HG03469 (cell line): Measurements from ENCODE around the gene ARSG.
"Not testable (repeated sequence)": the region's sequence is repeated elsewhere in the genome, so short reads cannot be mapped to it uniquely, and the experiment has no call there.

Experiments used
- ATAC-seq: cut with Tn5 transposase; IDR thresholded peaks from one replicate; pipeline ENCODE4 v1.9.1; 2021; ENCODE audit warnings: mild to moderate bottlenecking, moderate library complexity, moderate number of reproducible peaks; ENCODE audit not compliant: unreplicated experiment

ARSG gene

DNA sequence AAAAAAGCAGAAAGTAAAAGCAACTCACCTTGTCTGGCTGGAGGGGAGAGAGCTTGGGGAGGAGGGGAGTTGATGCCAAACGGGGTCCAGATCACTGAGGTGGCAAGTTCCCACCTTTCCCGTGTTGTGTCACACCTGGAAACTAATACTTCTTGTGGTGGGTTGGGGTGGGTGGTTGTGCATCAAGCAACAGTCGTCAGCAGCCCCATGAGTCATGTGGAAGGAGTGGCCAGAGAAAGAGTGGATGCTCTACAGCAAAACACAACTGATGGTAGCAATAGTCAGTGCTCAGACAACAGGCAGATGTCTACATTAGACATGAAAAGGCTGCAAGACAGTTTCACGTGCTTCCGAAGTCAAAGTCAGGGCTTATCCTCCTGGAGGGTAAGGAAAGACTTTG lies 35.4 kb downstream of the ARSG start:
- ATAC-seq, result no peak

DNA sequence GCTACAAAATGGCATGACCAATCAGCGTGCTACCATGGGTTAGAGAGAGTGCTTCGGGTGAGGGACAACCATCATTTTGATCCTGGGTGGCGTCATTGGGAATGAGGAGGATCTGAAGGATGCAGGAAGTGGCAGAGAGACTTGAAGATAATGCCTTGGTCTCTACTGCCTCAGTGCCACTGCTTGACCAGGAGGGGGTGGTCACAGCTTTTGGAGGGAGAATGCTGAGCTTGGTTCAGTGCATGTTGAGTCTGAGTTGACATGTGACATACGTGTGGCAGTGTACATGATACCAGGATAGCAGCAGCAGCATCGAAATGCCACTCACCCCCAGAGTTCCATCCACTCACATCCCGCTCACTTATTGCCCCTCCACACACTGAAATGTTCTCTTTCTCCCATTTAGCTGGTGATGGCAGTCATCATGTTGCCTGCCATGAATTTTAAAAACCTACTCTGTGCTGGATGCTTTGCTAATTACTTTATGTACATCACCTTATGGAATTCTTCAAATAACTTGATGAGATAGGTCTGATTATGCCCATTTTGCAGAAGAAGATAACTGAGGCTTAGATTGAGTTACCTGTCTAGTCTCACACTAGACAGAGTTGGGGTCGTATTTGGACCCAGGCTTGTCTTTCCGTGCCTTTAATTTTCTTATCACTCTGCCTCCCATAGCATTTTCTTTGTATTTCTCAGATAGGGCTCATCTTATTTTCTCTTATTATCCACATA lies 36.7 kb downstream of the ARSG start:
- no peak for ATAC-seq

DNA sequence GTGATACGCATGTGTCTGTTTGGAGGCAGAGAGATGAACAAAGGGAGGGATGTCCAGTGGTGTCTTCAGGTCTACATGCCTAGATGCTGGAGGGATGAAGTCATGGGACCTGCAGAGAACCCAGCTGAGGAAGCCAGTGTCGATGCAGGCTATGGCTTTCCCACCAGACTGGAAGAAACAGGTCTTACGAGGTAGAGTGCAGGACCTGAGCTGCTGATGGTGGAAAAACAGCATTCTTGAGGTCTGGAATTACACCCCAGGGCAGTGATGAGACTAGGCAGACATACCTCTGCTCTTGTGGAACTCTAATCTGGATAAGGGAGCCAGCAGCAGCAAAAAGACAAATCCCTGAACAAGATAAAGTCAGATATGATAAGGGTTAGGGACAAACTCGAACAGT lies 37.4 kb downstream of the ARSG start:
- no peak for ATAC-seq

DNA sequence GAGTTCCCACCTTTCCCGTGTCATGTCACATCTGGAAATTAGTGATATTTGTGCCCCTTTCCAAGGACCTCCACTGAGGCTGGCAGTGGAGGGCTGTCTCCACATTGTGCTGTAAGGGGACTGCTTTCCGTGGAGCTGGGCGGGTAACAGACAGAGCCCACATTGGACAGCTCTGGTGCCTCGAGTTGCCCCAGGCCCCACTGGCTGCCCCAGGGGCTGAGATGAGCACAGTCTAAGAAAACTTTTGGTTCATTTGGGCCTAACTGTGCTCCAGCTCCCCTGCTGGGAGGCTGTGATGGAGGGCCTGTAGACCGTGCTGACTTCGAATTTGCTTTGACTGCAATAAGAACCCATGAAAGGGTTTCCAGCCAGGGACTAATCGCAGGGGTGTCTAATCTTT lies 38.0 kb downstream of the ARSG start:
- no peak for ATAC-seq

DNA sequence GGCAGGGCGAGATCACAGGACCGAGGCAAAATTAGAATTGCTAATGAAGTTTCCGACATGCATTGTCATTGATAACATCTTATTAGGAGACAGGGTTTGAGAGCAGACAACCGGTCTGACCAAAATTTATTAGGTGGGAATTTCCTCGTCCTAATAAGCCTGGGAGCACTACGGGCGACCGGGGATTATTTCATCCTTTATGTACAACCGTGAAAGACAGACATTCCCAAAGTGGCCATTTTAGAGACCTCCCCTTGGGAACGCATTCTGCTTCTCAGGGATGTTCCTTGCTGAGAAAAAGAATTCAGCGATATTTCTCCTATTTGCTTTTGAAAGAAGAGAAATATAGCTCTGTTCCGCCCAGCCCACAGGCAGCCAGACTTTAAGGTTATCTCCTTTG lies 40.6 kb downstream of the ARSG start:
- not testable (repeated sequence) for ATAC-seq

DNA sequence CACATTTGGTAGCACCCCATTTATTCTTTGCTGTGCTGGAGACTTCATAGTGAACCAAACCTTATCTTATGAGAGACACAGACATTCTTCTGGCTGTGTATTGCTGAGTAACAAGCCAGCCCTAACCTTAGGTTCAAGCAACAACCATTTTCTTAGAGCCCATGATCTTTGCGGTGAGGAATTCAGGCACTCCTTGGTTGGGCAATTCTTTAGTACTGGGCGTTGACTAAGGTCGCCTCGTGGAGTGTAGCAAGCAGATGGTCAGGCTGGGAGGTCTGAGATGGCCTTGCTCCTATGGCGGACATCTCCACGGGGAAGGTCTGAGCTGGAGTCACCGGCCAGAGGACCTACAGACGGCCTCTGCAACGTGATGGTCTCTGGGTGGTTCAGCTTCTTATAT lies 43.1 kb downstream of the ARSG start:
- no peak for ATAC-seq

DNA sequence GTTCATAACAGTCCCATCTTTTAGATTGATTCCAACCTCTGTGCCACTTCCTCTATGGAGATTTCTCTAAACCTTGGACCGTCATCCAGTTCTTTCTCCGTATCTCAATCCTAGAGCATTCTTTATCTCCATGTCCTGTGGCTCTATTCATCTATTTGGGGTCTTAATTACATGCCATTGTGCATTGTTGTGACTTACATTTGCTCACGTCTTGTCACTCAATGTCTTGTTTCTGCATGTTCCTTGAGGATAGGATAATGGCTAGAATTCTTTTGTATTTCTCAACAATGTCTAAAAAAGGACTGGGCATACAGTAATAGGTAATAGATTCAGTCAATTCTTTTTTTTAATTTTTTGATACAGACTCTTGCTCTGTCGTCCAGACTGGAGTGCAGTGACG lies 50.2 kb downstream of the ARSG start:
- no peak for ATAC-seq

DNA sequence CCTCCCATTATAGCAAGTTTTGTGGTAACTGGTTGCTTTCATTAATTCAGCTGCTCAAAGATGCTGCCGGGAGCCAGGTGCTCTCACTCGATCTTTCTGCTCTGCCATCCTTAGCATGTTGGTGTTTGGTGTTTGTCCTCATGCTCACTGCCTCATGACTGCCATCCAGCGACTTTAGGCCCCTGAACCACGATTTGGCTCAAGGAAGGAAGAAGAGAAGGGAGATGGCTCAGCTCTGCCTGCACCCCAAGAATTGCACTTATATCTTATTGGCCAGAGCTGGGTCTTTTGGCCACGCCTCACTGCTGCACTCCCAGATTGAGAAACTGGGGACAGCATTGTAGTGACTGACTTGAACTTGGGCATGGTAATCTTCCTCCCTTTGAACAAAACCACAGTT lies 52.7 kb downstream of the ARSG start:
- ATAC-seq, result no peak

DNA sequence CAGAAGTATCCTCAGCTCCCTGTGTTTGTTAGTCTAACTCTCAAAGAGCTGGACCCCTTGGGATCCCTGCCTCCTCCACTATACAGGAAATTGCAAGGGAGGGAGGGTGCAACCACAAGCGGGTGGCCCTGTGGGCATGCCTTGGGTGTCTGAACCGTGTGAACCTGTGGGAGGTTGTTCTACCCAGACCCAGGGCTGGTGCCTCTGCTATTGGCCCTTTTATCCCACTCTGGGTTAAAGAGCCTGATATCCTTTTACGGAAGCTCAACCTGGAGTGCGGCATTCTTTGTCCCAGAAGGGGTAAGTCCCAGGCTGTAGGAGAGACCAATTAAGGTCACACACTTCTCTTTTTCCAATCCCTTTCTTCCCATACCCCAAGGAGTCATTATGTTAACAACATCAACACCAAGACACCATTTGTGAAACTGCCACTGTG lies 53.4 kb downstream of the ARSG start:
- ATAC-seq, result no peak

DNA sequence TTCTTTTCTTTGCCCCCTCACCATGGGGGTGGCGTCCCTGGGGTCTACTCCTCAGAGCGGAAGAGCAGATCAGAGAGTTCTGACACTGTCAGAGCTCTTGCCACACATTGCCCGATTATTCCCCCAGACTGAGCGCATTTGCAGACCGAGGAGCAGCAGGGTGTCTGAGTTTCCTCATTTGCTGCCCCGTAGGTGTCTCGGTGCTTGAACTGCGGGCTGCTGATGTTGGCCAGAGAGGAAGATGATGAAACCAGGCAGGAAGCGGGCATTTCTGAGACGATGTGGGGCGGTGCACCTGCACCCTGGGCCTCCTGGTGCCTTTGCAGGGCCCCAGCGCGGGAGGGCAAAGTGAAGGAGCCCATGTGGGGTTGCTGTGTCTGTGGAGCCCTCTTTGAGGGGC lies 55.2 kb downstream of the ARSG start:
- ATAC-seq, result peak; percentile 54

DNA sequence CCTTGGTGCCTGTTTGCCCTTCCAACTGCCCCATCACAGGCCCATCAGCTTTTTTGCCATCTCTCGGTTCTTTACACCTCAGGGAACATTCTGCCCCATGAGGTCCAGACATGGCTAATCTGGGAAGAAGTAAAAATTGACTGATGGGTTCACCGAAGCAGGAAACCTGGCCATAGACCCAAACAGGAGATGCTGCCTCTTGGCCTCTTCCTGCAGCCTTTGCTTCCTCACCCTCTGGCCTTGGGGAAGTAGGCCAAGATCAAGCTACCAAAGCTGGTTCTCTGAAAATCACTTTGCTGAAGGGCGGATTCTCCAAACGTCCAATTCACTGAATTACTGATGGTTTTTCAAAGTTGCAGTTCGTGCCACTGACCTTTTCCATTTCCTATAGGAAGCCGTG lies 56.1 kb downstream of the ARSG start:
- no peak for ATAC-seq

DNA sequence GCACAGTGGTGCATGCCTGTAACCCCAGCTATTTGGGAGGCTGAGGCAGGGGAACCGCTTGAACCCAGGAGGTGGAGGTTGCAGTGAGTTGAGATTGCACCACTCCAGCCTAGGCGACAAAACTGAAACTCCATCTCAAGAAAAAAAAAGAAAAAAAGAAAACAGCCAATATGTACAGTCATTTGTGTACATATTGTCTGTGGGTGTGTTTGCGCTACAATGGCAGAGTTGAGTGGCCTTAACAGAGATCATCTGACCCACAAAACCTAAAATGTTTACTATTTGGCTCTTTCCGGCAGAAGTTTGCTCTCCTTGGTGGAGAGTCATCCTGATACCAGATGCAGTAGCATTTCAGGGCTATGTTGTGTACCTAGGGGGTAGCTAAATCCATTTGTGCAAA lies 57.9 kb downstream of the ARSG start:
- no peak for ATAC-seq

DNA sequence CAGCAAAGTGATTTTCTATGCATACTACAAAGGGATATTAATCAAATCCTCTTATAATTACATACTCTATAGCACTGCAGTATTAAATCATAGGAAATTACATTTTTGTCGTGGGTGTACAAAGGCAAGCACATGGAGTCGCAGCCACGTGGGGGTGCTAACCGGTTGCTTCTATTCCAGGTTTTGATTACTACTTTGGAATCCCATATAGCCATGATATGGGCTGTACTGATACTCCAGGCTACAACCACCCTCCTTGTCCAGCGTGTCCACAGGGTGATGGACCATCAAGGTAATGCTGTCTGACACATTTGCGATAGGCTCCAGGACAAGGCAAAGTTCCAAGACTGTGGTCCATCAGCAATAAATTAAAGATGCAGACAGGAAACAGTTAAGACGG lies 60.1 kb downstream of the ARSG start:
- ATAC-seq, result no peak

DNA sequence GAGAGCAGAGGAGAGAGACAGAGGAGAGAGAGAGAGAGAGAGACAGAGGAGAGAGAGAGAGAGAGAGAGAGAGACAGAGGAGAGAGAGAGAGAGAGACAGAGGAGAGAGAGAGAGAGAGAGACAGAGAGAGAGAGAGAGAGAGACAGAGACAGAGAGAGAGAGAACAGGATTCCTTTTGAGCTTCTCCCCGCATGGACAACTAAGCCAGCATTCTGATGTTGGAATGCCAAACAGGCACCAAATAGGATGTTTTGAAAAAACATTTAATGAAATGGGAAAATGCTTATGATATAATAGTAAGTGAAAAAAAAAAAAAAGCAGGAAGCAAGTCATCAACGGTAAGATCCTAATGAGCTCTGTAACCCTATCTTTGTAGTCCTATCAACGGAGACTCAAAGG lies 60.7 kb downstream of the ARSG start:
- no peak for ATAC-seq

DNA sequence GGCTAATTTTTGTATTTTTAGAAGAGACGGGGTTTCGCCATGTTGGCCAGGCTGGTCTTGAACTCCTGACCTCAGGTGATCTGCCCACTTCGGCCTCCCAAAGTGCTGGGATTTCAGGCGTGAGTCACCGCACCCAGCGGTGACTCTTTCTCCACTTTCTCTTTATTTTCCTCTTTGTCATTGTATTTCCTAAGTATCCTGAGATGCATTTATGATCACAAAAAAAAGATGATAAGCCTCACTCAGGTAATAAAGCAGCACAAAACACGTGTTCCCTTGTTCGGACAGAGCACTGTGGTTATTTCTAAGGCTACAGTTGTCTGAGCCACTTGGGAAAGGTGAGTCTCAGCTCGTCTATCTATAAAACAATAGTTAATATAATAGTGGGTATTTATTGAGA lies 61.4 kb downstream of the ARSG start:
- ATAC-seq, result not testable (repeated sequence)

DNA sequence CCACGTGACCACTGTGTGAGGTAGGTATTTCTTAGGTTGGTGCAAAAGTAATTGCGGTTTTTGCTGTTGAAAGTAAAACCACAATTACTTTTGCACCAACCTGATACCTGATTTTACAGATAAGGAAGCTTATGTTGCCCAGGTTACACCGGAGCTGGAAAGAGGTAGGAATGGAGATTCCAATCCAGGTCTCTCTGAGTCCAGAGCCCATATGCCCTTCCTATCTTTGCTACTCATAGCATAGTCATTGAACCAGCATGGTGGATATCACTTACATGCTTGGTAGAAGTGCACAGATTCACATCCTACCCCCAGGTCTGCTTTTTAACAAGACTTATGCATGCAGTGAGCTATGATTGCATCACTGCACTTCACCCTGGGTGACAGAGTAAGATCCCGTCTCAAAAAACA lies 61.8 kb downstream of the ARSG start:
- no peak for ATAC-seq

DNA sequence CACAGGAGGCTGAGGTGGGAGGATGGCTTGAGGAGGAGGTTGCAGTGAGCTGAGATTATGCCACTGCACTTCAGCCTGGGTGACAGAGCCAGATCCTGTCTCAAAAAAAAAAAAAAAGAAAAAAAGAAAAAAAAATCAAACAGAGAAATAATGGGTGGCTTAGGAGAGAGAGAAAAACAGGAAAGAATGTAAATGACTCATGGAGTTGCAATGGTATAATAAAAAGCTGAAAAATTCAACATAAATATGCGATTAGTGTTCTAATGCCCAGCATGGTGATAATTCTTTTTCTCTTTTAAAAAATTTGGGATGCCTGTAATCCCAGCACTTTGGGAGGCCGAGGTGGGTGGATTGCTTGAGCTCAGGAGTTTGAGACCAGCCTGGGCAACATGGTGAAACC lies 63.0 kb downstream of the ARSG start:
- ATAC-seq, result not testable (repeated sequence)

DNA sequence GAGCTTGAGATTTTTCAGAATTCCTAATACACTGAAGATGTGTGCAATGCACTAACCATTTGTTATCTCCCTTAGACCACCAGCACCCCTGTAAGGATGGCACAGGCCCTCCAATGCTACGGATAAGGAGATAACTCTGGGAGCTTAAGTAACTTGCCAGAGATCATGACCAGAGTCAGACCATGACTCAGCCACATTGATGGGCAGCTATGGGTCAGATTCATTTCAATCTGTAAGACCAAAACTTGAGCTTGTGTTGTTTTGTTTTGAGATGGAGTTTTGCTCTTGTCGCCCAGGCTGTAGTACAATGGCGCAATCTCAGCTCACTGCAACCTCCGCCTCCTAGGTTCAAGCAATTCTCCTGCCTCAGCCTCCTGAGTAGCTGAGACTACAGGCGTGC lies 63.8 kb downstream of the ARSG start:
- not testable (repeated sequence) for ATAC-seq

DNA sequence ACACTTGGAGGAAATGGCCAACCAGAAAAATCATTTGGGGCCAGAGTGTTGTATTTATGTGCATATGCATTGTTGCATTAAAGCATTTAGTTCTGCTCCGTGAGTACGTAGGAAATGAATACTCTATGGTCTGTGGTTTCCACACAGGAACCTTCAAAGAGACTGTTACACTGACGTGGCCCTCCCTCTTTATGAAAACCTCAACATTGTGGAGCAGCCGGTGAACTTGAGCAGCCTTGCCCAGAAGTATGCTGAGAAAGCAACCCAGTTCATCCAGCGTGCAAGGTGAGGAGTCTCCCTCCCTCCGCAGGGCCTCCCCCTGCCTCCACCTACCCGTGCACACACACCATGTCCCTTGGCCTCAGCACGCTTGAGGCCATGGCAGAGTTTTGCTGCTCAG lies 65.2 kb downstream of the ARSG start:
- no peak for ATAC-seq

DNA sequence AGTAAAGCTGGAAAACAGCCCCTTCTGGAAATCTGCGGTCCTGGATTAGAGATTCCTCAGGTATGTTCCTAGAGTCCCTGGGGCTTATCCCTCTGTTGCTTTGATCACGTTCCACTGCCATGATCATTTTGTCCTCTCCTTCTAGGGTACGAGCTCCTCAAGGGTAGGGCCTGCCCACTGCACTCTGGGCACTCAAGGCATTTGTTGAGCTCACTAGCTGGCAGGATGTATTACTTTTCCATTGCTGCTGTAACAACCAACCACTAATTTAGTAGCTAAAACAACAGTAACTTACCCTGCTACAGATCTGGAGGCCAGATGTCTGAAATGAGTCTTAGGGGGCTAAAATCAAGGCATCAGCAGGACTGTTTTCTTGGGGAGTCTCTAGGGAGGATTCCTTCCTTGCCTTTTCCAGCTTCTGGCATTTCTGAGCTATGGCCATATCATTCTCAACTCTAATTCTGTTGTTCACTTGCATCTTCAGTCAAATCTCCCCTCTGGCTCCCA lies 65.7 kb downstream of the ARSG start:
- ATAC-seq, result no peak

DNA sequence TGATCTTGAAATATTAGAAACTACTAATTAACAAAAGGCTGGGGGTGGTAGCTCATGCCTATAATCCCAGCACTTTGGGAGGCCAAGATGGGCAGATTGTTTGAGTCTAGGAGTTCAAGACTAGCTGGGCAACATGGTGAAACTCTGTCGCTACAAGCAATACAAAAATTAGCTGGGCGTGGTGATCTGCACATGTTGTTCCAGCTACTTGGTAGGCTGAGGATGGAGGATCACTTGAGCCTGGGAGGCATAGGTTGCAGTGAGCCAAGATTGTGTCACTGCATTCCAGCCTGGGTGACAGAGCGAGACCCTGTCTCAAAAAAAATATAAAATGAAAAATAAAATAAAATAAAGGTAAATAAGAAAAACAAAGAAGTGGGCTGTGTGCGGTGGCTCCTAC lies 66.6 kb downstream of the ARSG start:
- no peak for ATAC-seq

DNA sequence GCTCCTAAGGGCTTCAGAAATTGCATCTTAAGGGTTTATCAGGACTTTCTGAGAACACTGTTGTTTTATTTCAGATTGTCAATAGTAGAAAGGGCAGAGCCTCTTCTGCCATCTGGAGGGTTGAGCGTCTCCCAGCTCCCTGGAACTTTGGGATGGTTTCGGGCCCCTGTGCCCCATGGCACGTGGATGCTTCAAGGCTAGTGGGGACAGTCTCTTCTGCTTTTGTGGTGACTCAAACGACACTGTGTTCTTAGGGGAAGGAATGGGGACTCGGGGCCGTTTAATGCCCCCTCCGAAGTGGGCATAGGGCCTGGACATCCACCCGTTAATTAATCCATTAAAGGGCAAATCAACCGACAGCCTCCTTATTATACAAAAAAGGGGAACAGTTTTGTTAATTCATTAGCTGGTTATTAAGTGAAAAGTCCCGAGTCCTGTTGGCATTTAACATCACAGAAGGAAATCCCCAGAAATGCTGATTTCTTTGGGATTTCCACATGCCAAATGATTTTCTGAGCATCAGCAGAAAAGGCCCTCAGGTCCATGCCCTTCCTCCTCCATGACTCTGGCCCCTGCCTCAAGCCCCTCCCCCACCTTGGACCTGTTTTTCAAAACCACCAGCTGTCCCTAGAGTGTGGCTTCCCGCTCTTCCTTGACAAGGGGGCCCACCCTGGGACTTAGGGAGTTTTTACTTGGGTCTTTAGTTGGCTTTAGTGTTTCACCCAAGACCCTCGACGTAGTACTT lies 68.7 kb downstream of the ARSG start:
- ATAC-seq, result no peak
